SK-N-SH treated with all-trans-retinoic acid at 6 μM for 48 hours (cell line): Measurements from ENCODE around the gene MBD3L1.

ENCODE experiments used
- ATAC-seq: fragments of 200-7000 bp; cut with Tn5 transposase; 3 replicates; pipeline ENCODE4 v1.9.1; 2020; ENCODE audit warnings: mild to moderate bottlenecking, moderate library complexity
- ARNTL ChIP-seq: fragments of 450-650 bp; formaldehyde crosslinking; IDR thresholded peaks from 2 replicates; pipeline ENCODE4 v1.5.0; 2020; ENCODE audit warnings: low read depth, mild to moderate bottlenecking, moderate library complexity, borderline replicate concordance
- BACH2 ChIP-seq: fragments of 250-450 bp; sonication (Bioruptor Pico); IDR thresholded peaks from 2 replicates; pipeline ENCODE4 v1.9.0; 2021; ENCODE audit warnings: mild to moderate bottlenecking, borderline replicate concordance
- CSDC2 ChIP-seq: fragments of 250-450 bp; sonication (Bioruptor Pico); IDR thresholded peaks from 2 replicates; pipeline ENCODE4 v1.5.0; 2020; ENCODE audit warnings: mild to moderate bottlenecking, moderate library complexity
- ESRRG ChIP-seq: fragments of 250-450 bp; sonication (Bioruptor Pico); IDR thresholded peaks from 2 replicates; pipeline ENCODE4 v1.6.1; 2021; ENCODE audit warnings: mild to moderate bottlenecking
- GLIS3 ChIP-seq: fragments of 250-450 bp; sonication (Bioruptor Pico); IDR thresholded peaks from 2 replicates; pipeline ENCODE4 v1.5.0; 2020; ENCODE audit warnings: mild to moderate bottlenecking, moderate library complexity
- ISL1 ChIP-seq: fragments of 250-450 bp; sonication (Bioruptor Pico); IDR thresholded peaks from 2 replicates; pipeline ENCODE4 v2.1.2; 2022; ENCODE audit warnings: mild to moderate bottlenecking, moderate library complexity
- OSR1 ChIP-seq: fragments of 250-450 bp; sonication (Bioruptor Pico); IDR thresholded peaks from 2 replicates; pipeline ENCODE4 v1.8.0; 2022; ENCODE audit warnings: moderate library complexity, mild to moderate bottlenecking, inconsistent platforms
- PPARA ChIP-seq: fragments of 250-450 bp; sonication (Bioruptor Pico); IDR thresholded peaks from 2 replicates; pipeline ENCODE4 v1.5.0; 2020; ENCODE audit warnings: mild to moderate bottlenecking, borderline replicate concordance
- RARB ChIP-seq: fragments of 250-450 bp; sonication (Bioruptor Pico); IDR thresholded peaks from 2 replicates; pipeline ENCODE4 v1.8.0; 2021; ENCODE audit warnings: mild to moderate bottlenecking, moderate library complexity
- SNAI2 ChIP-seq: fragments of 250-450 bp; sonication (Bioruptor Pico); IDR thresholded peaks from 2 replicates; pipeline ENCODE4 v1.5.0; 2020; ENCODE audit warnings: mild to moderate bottlenecking, moderate library complexity
- TCF4 ChIP-seq: fragments of 250-450 bp; sonication (Bioruptor Pico); IDR thresholded peaks from 2 replicates; pipeline ENCODE4 v1.8.0; 2021; ENCODE audit warnings: mild to moderate bottlenecking, moderate library complexity, borderline replicate concordance
- TOX ChIP-seq: fragments of 250-450 bp; sonication (Bioruptor Pico); IDR thresholded peaks from 2 replicates; pipeline ENCODE4 v1.8.0; 2021; ENCODE audit warnings: mild to moderate bottlenecking, moderate library complexity, borderline replicate concordance
- ZC3H10 ChIP-seq: fragments of 250-450 bp; sonication (Bioruptor Pico); IDR thresholded peaks from 2 replicates; pipeline ENCODE4 v1.5.1; 2021; ENCODE audit warnings: mild to moderate bottlenecking, moderate library complexity
- ZFP3 ChIP-seq: fragments of 250-450 bp; sonication (Bioruptor Pico); IDR thresholded peaks from 2 replicates; pipeline ENCODE4 v1.5.0; 2020; ENCODE audit warnings: mild to moderate bottlenecking, moderate library complexity
- ZFP30 ChIP-seq: fragments of 450-650 bp; formaldehyde crosslinking; IDR thresholded peaks from 2 replicates; pipeline ENCODE4 v1.5.0; 2022; ENCODE audit warnings: mild to moderate bottlenecking, moderate library complexity
- ZNF565 ChIP-seq: fragments of 450-650 bp; formaldehyde crosslinking; conservative IDR thresholded peaks from 2 replicates; pipeline ENCODE4 v1.5.0; 2020; ENCODE audit warnings: low read depth, mild to moderate bottlenecking, moderate library complexity
- ZNF70 ChIP-seq: fragments of 450-650 bp; formaldehyde crosslinking; IDR thresholded peaks from 2 replicates; pipeline ENCODE4 v1.5.0; 2020; ENCODE audit warnings: mild to moderate bottlenecking, moderate library complexity
- ZNF8 ChIP-seq: fragments of 450-650 bp; formaldehyde crosslinking; IDR thresholded peaks from 2 replicates; pipeline ENCODE4 v1.5.0; 2020; ENCODE audit warnings: mild to moderate bottlenecking, moderate library complexity
- TF ChIP-seq, protein P1 (sequence below): fragments of 250-450 bp; sonication (Bioruptor Pico); IDR thresholded peaks from 2 replicates; pipeline ENCODE4 v1.5.1; 2021; ENCODE audit warnings: mild to moderate bottlenecking, moderate library complexity
- TF ChIP-seq, protein P2 (sequence below): fragments of 250-450 bp; sonication (Bioruptor Pico); IDR thresholded peaks from 2 replicates; pipeline ENCODE4 v1.5.1; 2020; ENCODE audit warnings: low read depth, mild to moderate bottlenecking, moderate library complexity
- TF ChIP-seq, protein P3 (sequence below): fragments of 250-450 bp; sonication (Bioruptor Pico); IDR thresholded peaks from 2 replicates; pipeline ENCODE4 v1.8.0; 2020; ENCODE audit warnings: mild to moderate bottlenecking, moderate library complexity, borderline replicate concordance
- TF ChIP-seq, protein P4 (sequence below): fragments of 250-450 bp; sonication (Bioruptor Pico); IDR thresholded peaks from 2 replicates; pipeline ENCODE4 v1.5.0; 2020; ENCODE audit warnings: mild to moderate bottlenecking, moderate library complexity
- TF ChIP-seq, protein P5 (sequence below): fragments of 250-450 bp; sonication (Bioruptor Pico); IDR thresholded peaks from 2 replicates; pipeline ENCODE4 v1.8.0; 2021; ENCODE audit warnings: low read depth, mild to moderate bottlenecking, moderate library complexity, borderline replicate concordance

The MBD3L1 gene

DNA sequence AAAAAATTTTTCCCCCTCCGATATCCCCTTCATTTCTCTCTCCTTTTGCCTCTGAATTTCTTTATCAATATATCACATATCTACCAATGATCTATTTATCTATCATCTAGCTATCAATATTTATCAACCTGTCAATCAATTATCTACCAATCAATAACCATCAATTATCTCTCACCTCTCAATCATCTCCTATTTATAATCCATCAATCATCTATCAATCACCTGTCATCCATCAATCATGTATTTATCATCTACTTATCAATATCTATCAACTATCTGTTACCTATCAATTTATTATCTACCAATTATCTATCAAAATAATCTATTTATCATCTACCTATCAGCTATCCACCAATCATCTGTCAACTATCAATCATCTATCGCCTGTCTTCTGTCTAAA lies 17.1 kb downstream of the MBD3L1 start (continued):
- TF ChIP-seq, protein P1, sequence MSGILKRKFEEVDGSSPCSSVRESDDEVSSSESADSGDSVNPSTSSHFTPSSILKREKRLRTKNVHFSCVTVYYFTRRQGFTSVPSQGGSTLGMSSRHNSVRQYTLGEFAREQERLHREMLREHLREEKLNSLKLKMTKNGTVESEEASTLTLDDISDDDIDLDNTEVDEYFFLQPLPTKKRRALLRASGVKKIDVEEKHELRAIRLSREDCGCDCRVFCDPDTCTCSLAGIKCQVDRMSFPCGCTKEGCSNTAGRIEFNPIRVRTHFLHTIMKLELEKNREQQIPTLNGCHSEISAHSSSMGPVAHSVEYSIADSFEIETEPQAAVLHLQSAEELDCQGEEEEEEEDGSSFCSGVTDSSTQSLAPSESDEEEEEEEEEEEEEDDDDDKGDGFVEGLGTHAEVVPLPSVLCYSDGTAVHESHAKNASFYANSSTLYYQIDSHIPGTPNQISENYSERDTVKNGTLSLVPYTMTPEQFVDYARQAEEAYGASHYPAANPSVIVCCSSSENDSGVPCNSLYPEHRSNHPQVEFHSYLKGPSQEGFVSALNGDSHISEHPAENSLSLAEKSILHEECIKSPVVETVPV (CRISPR knock-in tag): no peak

DNA sequence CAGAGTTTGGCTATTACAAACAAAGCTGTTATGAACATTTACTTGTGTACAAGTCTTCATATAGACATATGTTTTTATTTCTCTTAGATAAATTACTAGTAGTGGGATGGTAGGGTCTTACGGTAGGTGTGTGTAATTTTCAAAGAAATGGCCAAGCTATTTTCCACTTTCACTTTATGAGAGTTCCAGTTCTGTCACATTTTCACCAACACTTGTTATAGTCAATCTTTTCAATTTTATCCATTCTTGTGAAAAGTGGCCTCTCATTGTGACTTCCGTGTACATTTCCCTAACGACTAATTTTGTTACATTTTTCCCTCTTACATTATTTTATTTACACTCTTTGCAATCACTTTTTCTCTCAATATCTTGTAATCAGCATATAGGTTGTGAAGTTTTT lies 18.3 kb downstream of the MBD3L1 start:
- ATAC-seq: no peak
- TF ChIP-seq GLIS3 (CRISPR knock-in tag) (no peak), ISL1 (no peak), BACH2 (no peak), ZFP30 (no peak), ZFP3 (CRISPR knock-in tag) (no peak), ZNF8 (CRISPR knock-in tag) (no peak), ZNF565 (no peak), OSR1 (CRISPR knock-in tag) (no peak), ZC3H10 (no peak), PPARA (CRISPR knock-in tag) (no peak), TOX (CRISPR knock-in tag) (no peak), ZNF70 (CRISPR knock-in tag) (no peak), TCF4 (CRISPR knock-in tag) (no peak), CSDC2 (CRISPR knock-in tag) (no peak), ESRRG (CRISPR knock-in tag) (no peak), ARNTL (CRISPR knock-in tag) (no peak)
- TF ChIP-seq, protein P2, sequence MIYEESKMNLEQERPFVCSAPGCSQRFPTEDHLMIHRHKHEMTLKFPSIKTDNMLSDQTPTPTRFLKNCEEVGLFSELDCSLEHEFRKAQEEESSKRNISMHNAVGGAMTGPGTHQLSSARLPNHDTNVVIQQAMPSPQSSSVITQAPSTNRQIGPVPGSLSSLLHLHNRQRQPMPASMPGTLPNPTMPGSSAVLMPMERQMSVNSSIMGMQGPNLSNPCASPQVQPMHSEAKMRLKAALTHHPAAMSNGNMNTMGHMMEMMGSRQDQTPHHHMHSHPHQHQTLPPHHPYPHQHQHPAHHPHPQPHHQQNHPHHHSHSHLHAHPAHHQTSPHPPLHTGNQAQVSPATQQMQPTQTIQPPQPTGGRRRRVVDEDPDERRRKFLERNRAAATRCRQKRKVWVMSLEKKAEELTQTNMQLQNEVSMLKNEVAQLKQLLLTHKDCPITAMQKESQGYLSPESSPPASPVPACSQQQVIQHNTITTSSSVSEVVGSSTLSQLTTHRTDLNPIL (CRISPR knock-in tag): no peak
- TF ChIP-seq, protein P3, sequence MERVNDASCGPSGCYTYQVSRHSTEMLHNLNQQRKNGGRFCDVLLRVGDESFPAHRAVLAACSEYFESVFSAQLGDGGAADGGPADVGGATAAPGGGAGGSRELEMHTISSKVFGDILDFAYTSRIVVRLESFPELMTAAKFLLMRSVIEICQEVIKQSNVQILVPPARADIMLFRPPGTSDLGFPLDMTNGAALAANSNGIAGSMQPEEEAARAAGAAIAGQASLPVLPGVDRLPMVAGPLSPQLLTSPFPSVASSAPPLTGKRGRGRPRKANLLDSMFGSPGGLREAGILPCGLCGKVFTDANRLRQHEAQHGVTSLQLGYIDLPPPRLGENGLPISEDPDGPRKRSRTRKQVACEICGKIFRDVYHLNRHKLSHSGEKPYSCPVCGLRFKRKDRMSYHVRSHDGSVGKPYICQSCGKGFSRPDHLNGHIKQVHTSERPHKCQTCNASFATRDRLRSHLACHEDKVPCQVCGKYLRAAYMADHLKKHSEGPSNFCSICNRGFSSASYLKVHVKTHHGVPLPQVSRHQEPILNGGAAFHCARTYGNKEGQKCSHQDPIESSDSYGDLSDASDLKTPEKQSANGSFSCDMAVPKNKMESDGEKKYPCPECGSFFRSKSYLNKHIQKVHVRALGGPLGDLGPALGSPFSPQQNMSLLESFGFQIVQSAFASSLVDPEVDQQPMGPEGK: no peak
- TF ChIP-seq, protein P4, sequence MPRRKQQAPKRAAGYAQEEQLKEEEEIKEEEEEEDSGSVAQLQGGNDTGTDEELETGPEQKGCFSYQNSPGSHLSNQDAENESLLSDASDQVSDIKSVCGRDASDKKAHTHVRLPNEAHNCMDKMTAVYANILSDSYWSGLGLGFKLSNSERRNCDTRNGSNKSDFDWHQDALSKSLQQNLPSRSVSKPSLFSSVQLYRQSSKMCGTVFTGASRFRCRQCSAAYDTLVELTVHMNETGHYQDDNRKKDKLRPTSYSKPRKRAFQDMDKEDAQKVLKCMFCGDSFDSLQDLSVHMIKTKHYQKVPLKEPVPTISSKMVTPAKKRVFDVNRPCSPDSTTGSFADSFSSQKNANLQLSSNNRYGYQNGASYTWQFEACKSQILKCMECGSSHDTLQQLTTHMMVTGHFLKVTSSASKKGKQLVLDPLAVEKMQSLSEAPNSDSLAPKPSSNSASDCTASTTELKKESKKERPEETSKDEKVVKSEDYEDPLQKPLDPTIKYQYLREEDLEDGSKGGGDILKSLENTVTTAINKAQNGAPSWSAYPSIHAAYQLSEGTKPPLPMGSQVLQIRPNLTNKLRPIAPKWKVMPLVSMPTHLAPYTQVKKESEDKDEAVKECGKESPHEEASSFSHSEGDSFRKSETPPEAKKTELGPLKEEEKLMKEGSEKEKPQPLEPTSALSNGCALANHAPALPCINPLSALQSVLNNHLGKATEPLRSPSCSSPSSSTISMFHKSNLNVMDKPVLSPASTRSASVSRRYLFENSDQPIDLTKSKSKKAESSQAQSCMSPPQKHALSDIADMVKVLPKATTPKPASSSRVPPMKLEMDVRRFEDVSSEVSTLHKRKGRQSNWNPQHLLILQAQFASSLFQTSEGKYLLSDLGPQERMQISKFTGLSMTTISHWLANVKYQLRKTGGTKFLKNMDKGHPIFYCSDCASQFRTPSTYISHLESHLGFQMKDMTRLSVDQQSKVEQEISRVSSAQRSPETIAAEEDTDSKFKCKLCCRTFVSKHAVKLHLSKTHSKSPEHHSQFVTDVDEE (CRISPR knock-in tag): no peak

DNA sequence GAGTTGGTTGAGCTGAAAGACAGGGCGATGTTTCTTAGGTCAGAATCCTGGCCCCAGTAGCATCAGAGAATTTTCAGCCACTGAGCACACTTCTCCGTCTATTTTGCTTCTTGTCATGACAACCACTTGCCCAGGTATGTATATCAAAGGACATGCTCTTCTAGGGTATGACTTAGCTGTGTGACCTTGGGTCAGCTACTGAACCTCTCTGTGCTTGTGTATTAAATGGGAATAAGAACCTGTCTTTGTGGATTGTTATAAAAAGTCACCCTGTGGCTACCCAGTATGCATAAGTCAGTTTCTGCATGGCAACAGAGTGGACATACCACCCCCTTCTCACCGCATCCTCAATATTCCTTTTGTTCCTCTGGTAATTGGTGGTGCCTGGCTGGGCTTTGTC lies 26.1 kb downstream of the MBD3L1 start:
- ATAC-seq: no peak
- TF ChIP-seq PPARA (CRISPR knock-in tag): no peak
- TF ChIP-seq CSDC2 (CRISPR knock-in tag): no peak

DNA sequence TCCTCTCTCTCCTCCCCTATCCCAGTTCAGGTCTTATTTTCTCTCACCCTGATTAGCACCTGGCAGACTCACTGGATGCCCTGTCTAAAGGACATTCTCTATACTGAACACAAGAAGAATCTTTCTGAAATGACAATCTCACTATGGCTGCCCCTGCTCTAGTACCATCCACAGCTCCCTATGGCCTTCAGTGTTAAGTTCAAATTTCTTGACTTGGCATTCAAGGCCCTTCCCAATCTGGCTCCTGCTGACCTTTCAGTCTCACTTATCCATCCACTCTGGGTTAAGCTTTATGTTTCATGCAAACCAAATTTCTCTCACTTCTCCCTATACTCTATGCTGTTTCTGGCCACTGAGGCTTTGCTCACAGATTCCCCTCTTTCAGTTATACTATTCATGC lies 34.2 kb downstream of the MBD3L1 start:
- TF ChIP-seq ISL1: no peak
- TF ChIP-seq, protein P5, sequence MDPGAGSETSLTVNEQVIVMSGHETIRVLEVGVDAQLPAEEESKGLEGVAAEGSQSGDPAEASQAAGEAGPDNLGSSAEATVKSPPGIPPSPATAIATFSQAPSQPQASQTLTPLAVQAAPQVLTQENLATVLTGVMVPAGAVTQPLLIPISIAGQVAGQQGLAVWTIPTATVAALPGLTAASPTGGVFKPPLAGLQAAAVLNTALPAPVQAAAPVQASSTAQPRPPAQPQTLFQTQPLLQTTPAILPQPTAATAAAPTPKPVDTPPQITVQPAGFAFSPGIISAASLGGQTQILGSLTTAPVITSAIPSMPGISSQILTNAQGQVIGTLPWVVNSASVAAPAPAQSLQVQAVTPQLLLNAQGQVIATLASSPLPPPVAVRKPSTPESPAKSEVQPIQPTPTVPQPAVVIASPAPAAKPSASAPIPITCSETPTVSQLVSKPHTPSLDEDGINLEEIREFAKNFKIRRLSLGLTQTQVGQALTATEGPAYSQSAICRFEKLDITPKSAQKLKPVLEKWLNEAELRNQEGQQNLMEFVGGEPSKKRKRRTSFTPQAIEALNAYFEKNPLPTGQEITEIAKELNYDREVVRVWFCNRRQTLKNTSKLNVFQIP (CRISPR knock-in tag): no peak
- TF ChIP-seq ZC3H10: no peak
- no peak for TF ChIP-seq OSR1 (CRISPR knock-in tag)
- no peak for TF ChIP-seq RARB (CRISPR knock-in tag)
- TF ChIP-seq ZNF8 (CRISPR knock-in tag): no peak
- no peak for TF ChIP-seq BACH2
- TF ChIP-seq ZNF565: no peak
- TF ChIP-seq, protein P2 (CRISPR knock-in tag): no peak
- no peak for TF ChIP-seq ARNTL (CRISPR knock-in tag)
- no peak for TF ChIP-seq SNAI2 (CRISPR knock-in tag)
- TF ChIP-seq GLIS3 (CRISPR knock-in tag): no peak
- TF ChIP-seq ZNF70 (CRISPR knock-in tag): no peak
- no peak for ATAC-seq
